ENCODE results near the gene STX5. TPM values are rescaled to one million over a fixed set of nuclear protein-coding genes. Genes with fewer than 3 reads are reported as not detected.

STX5 gene
- total RNA-seq, 1 experiment from 2014 or later = 38.3 TPM

DNA sequence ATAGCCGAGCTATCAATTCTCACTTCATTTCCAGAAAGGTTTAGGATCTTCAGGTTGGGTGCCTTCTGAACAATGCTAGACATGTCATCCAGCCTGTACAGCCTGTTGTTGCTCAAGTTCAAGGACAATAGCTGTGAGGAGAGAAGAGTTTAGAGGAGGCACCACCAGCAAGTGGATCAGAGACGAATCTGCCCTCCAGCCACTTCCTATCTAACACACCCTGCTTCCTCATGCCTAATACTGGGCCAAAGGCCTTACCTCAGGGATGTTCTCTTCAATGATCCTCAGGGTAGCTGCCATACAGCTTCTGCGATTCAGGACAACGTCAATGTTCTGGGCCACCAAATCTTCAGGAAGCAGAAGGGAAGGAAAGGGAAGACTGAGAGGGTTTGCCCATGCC, 30.8 kb downstream of the STX5 start:
- no peak overlapping the region for H3K4me3 Mint-ChIP-seq (ENCODE audit: low read depth, unreplicated experiment)
- H3K36me3 Mint-ChIP-seq (ENCODE audit: insufficient read depth, unreplicated experiment) = peaks cover 75% of the 10 kb centered on the region
- H3K27me3 Mint-ChIP-seq (ENCODE audit: unreplicated experiment) = no peaks in the 10 kb centered on the region
- intact Hi-C loops (cut with micrococcal nuclease; ENCODE audit: unreplicated experiment) = no loop called here
- no peaks in the 10 kb centered on the region for H3K9me3 Mint-ChIP-seq (ENCODE audit: low read depth, unreplicated experiment)
- H3K27ac Mint-ChIP-seq (ENCODE audit: unreplicated experiment) = no peak overlapping the region
- CTCF ChIA-PET = interaction anchor here (0.6 kb wide), 1 partner anchor 1126 kb away, joined by 5 read pairs; no protein-coding TSS in a partner anchor
- BruUV-seq (replicated peaks) = no TSS peak
- H3K4me1 Mint-ChIP-seq (ENCODE audit: low read depth, unreplicated experiment) = peaks cover 2% of the 10 kb centered on the region
- TF ChIP-seq, protein P1, sequence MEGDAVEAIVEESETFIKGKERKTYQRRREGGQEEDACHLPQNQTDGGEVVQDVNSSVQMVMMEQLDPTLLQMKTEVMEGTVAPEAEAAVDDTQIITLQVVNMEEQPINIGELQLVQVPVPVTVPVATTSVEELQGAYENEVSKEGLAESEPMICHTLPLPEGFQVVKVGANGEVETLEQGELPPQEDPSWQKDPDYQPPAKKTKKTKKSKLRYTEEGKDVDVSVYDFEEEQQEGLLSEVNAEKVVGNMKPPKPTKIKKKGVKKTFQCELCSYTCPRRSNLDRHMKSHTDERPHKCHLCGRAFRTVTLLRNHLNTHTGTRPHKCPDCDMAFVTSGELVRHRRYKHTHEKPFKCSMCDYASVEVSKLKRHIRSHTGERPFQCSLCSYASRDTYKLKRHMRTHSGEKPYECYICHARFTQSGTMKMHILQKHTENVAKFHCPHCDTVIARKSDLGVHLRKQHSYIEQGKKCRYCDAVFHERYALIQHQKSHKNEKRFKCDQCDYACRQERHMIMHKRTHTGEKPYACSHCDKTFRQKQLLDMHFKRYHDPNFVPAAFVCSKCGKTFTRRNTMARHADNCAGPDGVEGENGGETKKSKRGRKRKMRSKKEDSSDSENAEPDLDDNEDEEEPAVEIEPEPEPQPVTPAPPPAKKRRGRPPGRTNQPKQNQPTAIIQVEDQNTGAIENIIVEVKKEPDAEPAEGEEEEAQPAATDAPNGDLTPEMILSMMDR (IDR thresholded peaks at IDR 0.05; ENCODE audit: unreplicated experiment) = no peak
- no peak for DNase-seq

DNA sequence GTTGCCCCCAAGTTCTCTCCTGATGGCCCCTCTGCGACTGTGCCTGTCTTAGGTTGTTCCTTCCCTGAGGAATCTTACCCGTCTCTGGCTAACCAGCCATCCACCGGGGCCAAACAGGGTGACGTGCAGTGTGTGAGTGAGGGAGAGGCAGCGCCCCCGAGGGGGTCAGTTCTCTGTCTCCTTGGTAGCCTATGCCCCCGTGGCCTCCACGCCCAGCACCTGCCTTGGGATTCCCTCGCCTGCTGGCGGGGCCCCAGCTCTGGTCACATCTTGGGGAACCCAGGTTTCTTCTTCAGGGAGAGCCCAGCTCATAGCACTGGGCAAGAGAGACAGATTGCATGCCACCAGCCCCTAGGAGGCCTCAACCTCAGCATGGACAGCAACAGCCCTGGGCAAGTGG, 32.4 kb downstream of the STX5 start:
- CTCF ChIA-PET = no interaction called here
- intact Hi-C loops (cut with micrococcal nuclease; ENCODE audit: unreplicated experiment) = no loop called here
- no peak for DNase-seq
- TF ChIP-seq, protein P1 (IDR thresholded peaks at IDR 0.05; ENCODE audit: unreplicated experiment) = no peak
- H3K4me3 Mint-ChIP-seq (ENCODE audit: low read depth, unreplicated experiment) = no peak overlapping the region
- no TSS peak for BruUV-seq (replicated peaks)
- H3K27me3 Mint-ChIP-seq (ENCODE audit: unreplicated experiment) = no peaks in the 10 kb centered on the region
- H3K9me3 Mint-ChIP-seq (ENCODE audit: low read depth, unreplicated experiment) = no peaks in the 10 kb centered on the region
- no peaks in the 10 kb centered on the region for H3K4me1 Mint-ChIP-seq (ENCODE audit: low read depth, unreplicated experiment)
- no peak overlapping the region for H3K27ac Mint-ChIP-seq (ENCODE audit: unreplicated experiment)
- peaks cover 72% of the 10 kb centered on the region for H3K36me3 Mint-ChIP-seq (ENCODE audit: insufficient read depth, unreplicated experiment)

DNA sequence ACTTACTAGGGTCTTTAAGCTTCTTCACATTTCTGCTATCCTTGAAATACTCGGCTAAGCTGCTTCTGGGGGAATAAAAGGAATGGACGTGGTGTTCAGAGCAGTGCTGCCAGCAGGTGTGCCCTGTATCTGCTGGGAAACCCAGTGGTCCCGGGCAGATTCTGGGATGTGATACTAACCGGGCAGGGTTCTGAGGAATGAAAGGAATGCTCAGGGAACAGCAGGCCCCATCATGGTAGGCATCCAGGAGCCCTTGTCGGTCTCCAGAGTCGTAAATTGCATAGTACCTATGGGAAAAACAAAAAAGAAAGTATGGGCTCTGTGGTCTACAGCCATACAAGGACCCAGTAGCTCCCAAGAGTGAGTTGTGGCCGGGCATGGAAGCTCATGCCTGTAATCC, 35.6 kb downstream of the STX5 start:
- no peaks in the 10 kb centered on the region for H3K9me3 Mint-ChIP-seq (ENCODE audit: low read depth, unreplicated experiment)
- no TSS peak for BruUV-seq (replicated peaks)
- no peak overlapping the region for H3K27ac Mint-ChIP-seq (ENCODE audit: unreplicated experiment)
- no peak overlapping the region for H3K4me3 Mint-ChIP-seq (ENCODE audit: low read depth, unreplicated experiment)
- H3K27me3 Mint-ChIP-seq (ENCODE audit: unreplicated experiment) = no peaks in the 10 kb centered on the region
- DNase-seq = no peak
- CTCF ChIA-PET = interaction anchor here (0.6 kb wide), 1 partner anchor 15 kb away, joined by 4 read pairs; no protein-coding TSS in a partner anchor
- TF ChIP-seq, protein P1 (IDR thresholded peaks at IDR 0.05; ENCODE audit: unreplicated experiment) = no peak
- H3K4me1 Mint-ChIP-seq (ENCODE audit: low read depth, unreplicated experiment) = no peaks in the 10 kb centered on the region
- peaks cover 81% of the 10 kb centered on the region for H3K36me3 Mint-ChIP-seq (ENCODE audit: insufficient read depth, unreplicated experiment)
- intact Hi-C loops (cut with micrococcal nuclease; ENCODE audit: unreplicated experiment) = no loop called here

DNA sequence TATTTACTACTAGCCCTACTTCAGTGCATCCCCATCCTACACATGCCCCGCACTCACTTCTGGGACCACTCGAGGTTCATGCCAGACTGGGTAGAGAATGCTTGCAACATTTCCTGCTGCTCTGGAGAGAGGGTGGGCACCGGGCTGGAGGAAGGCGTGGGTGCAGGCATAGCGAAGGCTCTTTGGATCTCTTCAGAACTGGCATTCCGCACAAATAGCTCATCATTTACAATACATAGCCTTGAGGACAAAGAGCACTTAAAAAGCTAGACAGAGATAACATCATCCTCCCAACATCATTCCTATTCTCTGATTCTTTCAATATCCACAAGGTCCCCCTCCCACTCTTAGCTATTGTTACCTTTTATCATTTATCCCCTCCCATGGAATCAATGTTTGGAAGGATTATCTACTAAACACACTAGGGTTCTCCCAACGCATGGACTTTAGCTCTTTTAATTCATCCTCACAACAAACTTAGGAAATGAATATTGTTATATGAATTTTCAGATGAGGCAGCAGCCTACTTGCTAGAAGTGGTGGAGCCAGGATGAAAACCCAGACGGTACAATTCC, 37.6 kb downstream of the STX5 start:
- CTCF ChIA-PET = no interaction called here
- no peaks in the 10 kb centered on the region for H3K9me3 Mint-ChIP-seq (ENCODE audit: low read depth, unreplicated experiment)
- H3K36me3 Mint-ChIP-seq (ENCODE audit: insufficient read depth, unreplicated experiment) = peaks cover 81% of the 10 kb centered on the region
- H3K4me3 Mint-ChIP-seq (ENCODE audit: low read depth, unreplicated experiment) = no peak overlapping the region
- no peak for DNase-seq
- TF ChIP-seq, protein P1 (IDR thresholded peaks at IDR 0.05; ENCODE audit: unreplicated experiment) = no peak
- no peak overlapping the region for H3K27ac Mint-ChIP-seq (ENCODE audit: unreplicated experiment)
- no TSS peak for BruUV-seq (replicated peaks)
- H3K4me1 Mint-ChIP-seq (ENCODE audit: low read depth, unreplicated experiment) = peaks cover 16% of the 10 kb centered on the region
- H3K27me3 Mint-ChIP-seq (ENCODE audit: unreplicated experiment) = no peaks in the 10 kb centered on the region
- intact Hi-C loops (cut with micrococcal nuclease; ENCODE audit: unreplicated experiment) = no loop called here
